IMR-90 (cell line): Measurements from ENCODE around the gene SCYGR1. TPM values are rescaled to one million over a fixed set of nuclear protein-coding genes. Genes with fewer than 3 reads are reported as not detected.
A peak's percentile ranks its signal among the peaks of the same experiment; 100 is the strongest.

Experiments used
- ATAC-seq: fragments of 200-7000 bp; cut with Tn5 transposase; 2 replicates; pipeline ENCODE4 v1.9.1; 2020; ENCODE audit warnings: low read depth, mild to moderate bottlenecking, moderate library complexity
- BruUV-seq: library from RNA; stranded (reverse); fragments of 400-500 nt; replicated peaks from 2 replicates; lab custom pipeline; 2021; lab: Mats Ljungman, UMichigan
- CTCF ChIA-PET: fragments of 300-600 bp; formaldehyde crosslinking; extraction: SDS; loops from one replicate; lab custom pipeline; 2021; ENCODE audit warnings: antibody characterized with exemption; lab: Yijun Ruan, JAX
- POLR2A ChIA-PET: fragments of 300-600 bp; sonication (Branson Sonifier 250); formaldehyde crosslinking; loops from one replicate; lab custom pipeline; 2022; ENCODE audit warnings: antibody characterized with exemption; ENCODE audit not compliant: unreplicated experiment; lab: Charles Lee
- DNase-seq: peaks from one replicate; pipeline ENCODE4 v3.0.0; 2013
- H2AFZ ChIP-seq: replicated peaks from 2 replicates; pipeline ENCODE3; 2013; ENCODE audit warnings: low read length, mild to moderate bottlenecking; ENCODE audit not compliant: poor library complexity
- H2AK5ac ChIP-seq: 2 replicates; pipeline ENCODE4 v1.6.1; 2013; ENCODE audit warnings: low read depth, low read length, inconsistent platforms
- H2AK9ac ChIP-seq: replicated peaks from 2 replicates; pipeline ENCODE3; 2013; ENCODE audit warnings: mild to moderate bottlenecking, low read depth, low read length, moderate library complexity; ENCODE audit not compliant: poor library complexity
- H2BK120ac ChIP-seq: 2 replicates; pipeline ENCODE4 v1.6.1; 2013; ENCODE audit warnings: low read depth, low read length, inconsistent platforms
- H2BK15ac ChIP-seq: 3 replicates; pipeline ENCODE4 v1.6.1; 2013; ENCODE audit warnings: low read depth, low read length, inconsistent platforms
- H2BK20ac ChIP-seq: 2 replicates; pipeline ENCODE4 v1.6.1; 2013; ENCODE audit warnings: low read depth, mild to moderate bottlenecking, inconsistent platforms, low read length, moderate library complexity
- H2BK5ac ChIP-seq: 2 replicates; pipeline ENCODE4 v1.6.1; 2013; ENCODE audit warnings: mild to moderate bottlenecking, low read depth, low read length, inconsistent platforms; ENCODE audit not compliant: poor library complexity, severe bottlenecking
- H3K14ac ChIP-seq: replicated peaks from 2 replicates; pipeline ENCODE4 v1.6.1; 2013; ENCODE audit warnings: low read depth, low read length, inconsistent platforms
- H3K18ac ChIP-seq: 2 replicates; pipeline ENCODE4 v1.6.1; 2013; ENCODE audit warnings: low read depth, low read length, control low read depth
- H3K23ac ChIP-seq: 2 replicates; pipeline ENCODE4 v1.6.1; 2013; ENCODE audit warnings: low read depth, low read length, inconsistent platforms
- H3K27ac ChIP-seq: 2 replicates; pipeline ENCODE4 v1.5.1; 2013; ENCODE audit warnings: mild to moderate bottlenecking, control low read depth, low read length; ENCODE audit not compliant: insufficient read depth
- H3K27me3 ChIP-seq: 2 replicates; pipeline ENCODE4 v1.6.1; 2013; ENCODE audit warnings: low read length; ENCODE audit not compliant: control insufficient read depth, insufficient read depth
- H3K36me3 ChIP-seq: 2 replicates; pipeline ENCODE4 v1.6.1; 2013; ENCODE audit warnings: low read length, mixed read lengths; ENCODE audit not compliant: control insufficient read depth, insufficient read depth
- H3K4ac ChIP-seq: 2 replicates; pipeline ENCODE4 v1.6.1; 2013; ENCODE audit warnings: low read depth, low read length, inconsistent platforms
- H3K4me1 ChIP-seq: 2 replicates; pipeline ENCODE4 v1.6.1; 2013; ENCODE audit warnings: low read length, mixed read lengths; ENCODE audit not compliant: control insufficient read depth, insufficient read depth
- H3K4me2 ChIP-seq: 2 replicates; pipeline ENCODE4 v1.6.1; 2013; ENCODE audit warnings: low read depth, mild to moderate bottlenecking, control low read depth, low read length, moderate library complexity
- H3K4me3 ChIP-seq: 2 replicates; pipeline ENCODE4 v1.5.1; 2013; ENCODE audit warnings: low read depth, mild to moderate bottlenecking, control low read depth, low read length, moderate library complexity; ENCODE audit not compliant: insufficient read depth
- H3K56ac ChIP-seq: 2 replicates; pipeline ENCODE4 v1.6.1; 2013; ENCODE audit warnings: low read length, inconsistent platforms; ENCODE audit not compliant: insufficient read depth; ENCODE audit errors: extremely low read depth
- H3K79me1 ChIP-seq, 2 experiments: 2 replicates each; pipeline ENCODE4 v1.6.1; 2013; ENCODE audit warnings: low read length in 2 of 2, inconsistent platforms in 1 of 2, low read depth in 1 of 2
- H3K9ac ChIP-seq: 2 replicates; pipeline ENCODE4 v1.6.1; 2013; ENCODE audit warnings: low read depth, low read length, control low read depth
- H3K9me1 ChIP-seq: 2 replicates; pipeline ENCODE4 v1.6.1; 2013; ENCODE audit warnings: low read length, inconsistent platforms; ENCODE audit not compliant: insufficient read depth
- H3K9me3 ChIP-seq: 2 replicates; pipeline ENCODE4 v1.6.1; 2013; ENCODE audit warnings: low read length; ENCODE audit not compliant: control insufficient read depth, insufficient read depth
- H4K20me1 ChIP-seq: 2 replicates; pipeline ENCODE4 v1.6.1; 2013; ENCODE audit warnings: low read length, inconsistent platforms; ENCODE audit not compliant: insufficient read depth
- H4K5ac ChIP-seq: 2 replicates; pipeline ENCODE4 v1.6.1; 2013; ENCODE audit warnings: mild to moderate bottlenecking, low read depth, low read length, control low read depth
- H4K8ac ChIP-seq, 2 experiments: 2 replicates each; pipeline ENCODE4 v1.6.1; 2013; ENCODE audit warnings: low read depth in 2 of 2, low read length in 2 of 2, control low read depth in 1 of 2, inconsistent platforms in 1 of 2
- H4K91ac ChIP-seq: 2 replicates; pipeline ENCODE4 v1.6.1; 2013; ENCODE audit warnings: low read depth, low read length, inconsistent platforms; ENCODE audit not compliant: insufficient read depth
- BHLHE40 ChIP-seq: fragments of 150-350 bp; IDR thresholded peaks from 2 replicates; pipeline ENCODE4 v1.6.1; 2016; ENCODE audit warnings: mild to moderate bottlenecking, low read depth, low read length
- CEBPB ChIP-seq: IDR thresholded peaks from 2 replicates; pipeline ENCODE4 v1.6.1; 2012; ENCODE audit warnings: low read depth, low read length, improper control_type of control experiment
- CHD1 ChIP-seq: IDR thresholded peaks from 2 replicates; pipeline ENCODE4 v1.6.1; 2012; ENCODE audit warnings: low read depth, low read length, improper control_type of control experiment
- CTCF ChIP-seq: conservative IDR thresholded peaks from 2 replicates; pipeline ENCODE4 v1.5.1; 2012; ENCODE audit warnings: mild to moderate bottlenecking, low read depth, low read length, improper control_type of control experiment
- ELK1 ChIP-seq: fragments of 150-350 bp; IDR thresholded peaks from 2 replicates; pipeline ENCODE4 v1.6.1; 2016; ENCODE audit warnings: low read depth, mild to moderate bottlenecking, low read length, moderate library complexity, borderline replicate concordance
- FOS ChIP-seq: fragments of 150-350 bp; IDR thresholded peaks from 2 replicates; pipeline ENCODE4 v1.6.1; 2016; ENCODE audit warnings: low read depth, low read length
- MAFK ChIP-seq: IDR thresholded peaks from 2 replicates; pipeline ENCODE4 v1.6.1; 2012; ENCODE audit warnings: low read depth, low read length, improper control_type of control experiment
- MAZ ChIP-seq: IDR thresholded peaks from 2 replicates; pipeline ENCODE4 v1.6.1; 2012; ENCODE audit warnings: low read depth, mild to moderate bottlenecking, low read length, improper control_type of control experiment, moderate library complexity, borderline replicate concordance
- MXI1 ChIP-seq: IDR thresholded peaks from 2 replicates; pipeline ENCODE4 v1.6.1; 2012; ENCODE audit warnings: low read depth, mild to moderate bottlenecking, low read length, moderate library complexity, borderline replicate concordance
- NFE2L2 ChIP-seq: fragments of 150-350 bp; IDR thresholded peaks from 2 replicates; pipeline ENCODE4 v1.6.1; 2016; ENCODE audit warnings: low read depth, mild to moderate bottlenecking, low read length
- RAD21 ChIP-seq: IDR thresholded peaks from 2 replicates; pipeline ENCODE4 v1.6.1; 2012; ENCODE audit warnings: low read length, improper control_type of control experiment
- RFX5 ChIP-seq: IDR thresholded peaks from 2 replicates; pipeline ENCODE4 v1.8.0; 2012; ENCODE audit warnings: low read depth, mild to moderate bottlenecking, low read length, moderate library complexity
- SMC3 ChIP-seq: fragments of 150-350 bp; IDR thresholded peaks from 2 replicates; pipeline ENCODE4 v1.6.1; 2016; ENCODE audit warnings: low read depth, mild to moderate bottlenecking, antibody characterized with exemption, low read length, moderate library complexity
- WGBS, 2 experiments: methylation state at CpG; one replicate each; pipeline versions ENCODE4 v1.1.5 to v1.1.7; 2013; ENCODE audit warnings: missing lambda C conversion rate in 2 of 2; ENCODE audit not compliant: insufficient read length in 1 of 2; ENCODE audit errors: extremely low coverage in 2 of 2; 5-methylcytosine and 5-hydroxymethylcytosine counted together
- dilution Hi-C: fragments of 300-500 bp; cut with HindIII; formaldehyde crosslinking; loops from one replicate; pipeline ENCODE4 v1.14.3; 2018; ENCODE audit warnings: low sequenced_read_pairs; ENCODE audit not compliant: unreplicated experiment
- in situ Hi-C: fragments of 300-500 bp; cut with MboI; formaldehyde crosslinking; loops from 3 replicates; pipeline ENCODE4 v1.14.3; 2019; ENCODE audit warnings: low sequenced_read_pairs, inconsistent platforms, mixed read lengths
- intact Hi-C: fragments of 100-400 bp; cut with micrococcal nuclease; formaldehyde crosslinking; loops from 2 replicates; pipeline ENCODE4 v1.10.0; 2022
- polyA plus RNA-seq, 3 experiments: library from polyadenylated mRNA; depleted of rRNA; stranded (reverse); fragments of >200 nt; gene quantifications; 2 replicates each; pipeline ENCODE4 v1.2.3, GENCODE V29; 2012; ENCODE audit warnings: low replicate concordance in 1 of 3
- total RNA-seq: library from RNA; depleted of rRNA; stranded (reverse); fragments of >200 nt; gene quantifications from 2 replicates; pipeline ENCODE4 v1.2.3, GENCODE V29; 2012

Gene SCYGR1
- total and polyA plus RNA-seq, 2 of the 4 experiments (the other 2 are of a cell fraction) = not detected

- TF ChIP-seq RFX5 = no peak
These were observed 10.9 kb downstream of the SCYGR1 start (continued) for GRCh38 chr2:227376656-227377396.

GRCh38 chr2:227374158-227374557 lies 13.6 kb downstream of the SCYGR1 start:
- WGBS, 2 experiments = no CpG with 5 or more reads among the region's 6 CpGs
- Histone ChIP-seq H3K36me3 (no peaks in the 10 kb centered on the region), H2AK9ac (no peak overlapping the region), H2AK5ac (no peak overlapping the region), H3K56ac (no peak overlapping the region), H3K18ac (0 out of 2 replicates have a peak overlapping the region, but pooled peaks have one; percentile 3), H2BK120ac (no peak overlapping the region), H4K8ac (no peak overlapping the region), H3K9me3 (no peaks in the 10 kb centered on the region), H2BK15ac (no peak overlapping the region), H3K4me2 (no peak overlapping the region; the same call in 1 of the 2 replicates), H3K27ac (no peak overlapping the region), H2AFZ (no peak overlapping the region), H2BK5ac (no peak overlapping the region), H3K79me1 (no peaks in the 10 kb centered on the region), H4K5ac (no peak overlapping the region; the same call in 1 of the 2 replicates), H3K14ac (no peak overlapping the region), H2BK20ac (no peak overlapping the region), H3K27me3 (no peaks in the 10 kb centered on the region), H4K91ac (no peak overlapping the region), H3K9me1 (peaks cover 4% of the 10 kb centered on the region; the same call in 1 of the 2 replicates), H4K20me1 (no peaks in the 10 kb centered on the region), H3K4ac (no peak overlapping the region), H3K23ac (no peak overlapping the region), H3K4me3 (no peak overlapping the region), H3K4me1 (peaks cover 10% of the 10 kb centered on the region), H3K9ac (no peak overlapping the region; the same call in 1 of the 2 replicates)
- ChIA-PET CTCF (no interaction called here), POLR2A (no interaction called here)
- peak; percentile 57 for DNase-seq
- no TSS peak for BruUV-seq
- dilution Hi-C loops (no loop called here), intact Hi-C loops (no loop called here), in situ Hi-C loops (no loop called here)
- 0 out of 2 replicates have a peak, but pooled peaks have one; percentile 21 for ATAC-seq
- TF ChIP-seq CTCF (no peak), NFE2L2 (no peak), MAZ (no peak), MAFK (no peak), SMC3 (no peak), RFX5 (no peak), MXI1 (no peak), CHD1 (no peak), RAD21 (no peak), FOS (no peak), CEBPB (no peak), ELK1 (no peak), BHLHE40 (no peak)
